HCT116 (cell line): ENCODE results near the gene STK32C. TPM values are rescaled to one million over a fixed set of nuclear protein-coding genes. Genes with fewer than 3 reads are reported as not detected.

Experiments used
- ATAC-seq: fragments of 200-7000 bp; cut with Tn5 transposase; 2 replicates; pipeline ENCODE4 v1.9.1; 2020; ENCODE audit warnings: mild to moderate bottlenecking, moderate library complexity
- BruUV-seq: library from RNA; stranded (reverse); fragments of 400-500 nt; replicated peaks from 2 replicates; lab custom pipeline; 2021; lab: Mats Ljungman, UMichigan
- CTCF ChIA-PET: fragments of 300-600 bp; sonication (Branson Sonifier 250); formaldehyde crosslinking; loops from one replicate; lab custom pipeline; 2021; ENCODE audit warnings: antibody characterized with exemption; lab: Charles Lee
- POLR2A ChIA-PET: fragments of 300-600, 350-600 bp; sonication (Branson Sonifier 250); formaldehyde crosslinking; loops from one replicate; lab custom pipeline; 2021; ENCODE audit warnings: antibody characterized with exemption; lab: Charles Lee
- RAD21 ChIA-PET, 2 experiments: fragments of 300-600 bp; sonication (Branson Sonifier 250); formaldehyde crosslinking; loops; one replicate each; lab custom pipeline; 2023; ENCODE audit warnings: low total read pairs in 2 of 2; ENCODE audit not compliant: uncharacterized antibody in 2 of 2, unreplicated experiment in 2 of 2, low non-redundant PET in 1 of 2; lab: Charles Lee
- DNase-seq: peaks from one replicate; pipeline ENCODE4 v3.0.0-alpha.2; 2010; ENCODE audit warnings: low read depth, low spot score
- H2AFZ ChIP-seq: fragments of 200-600 bp; shearing (Covaris generic), sonication (generic); 2 replicates; pipeline ENCODE4 v1.6.1; 2017; ENCODE audit warnings: low read depth, mixed run types, mixed read lengths, antibody characterized with exemption, low read length; ENCODE audit not compliant: poor library complexity, severe bottlenecking
- H3K27ac ChIP-seq: 2 replicates; pipeline ENCODE4 v1.5.1; 2012; ENCODE audit warnings: low read depth, low read length
- H3K27me3 ChIP-seq: fragments of 200-600 bp; sonication (generic); 2 replicates; pipeline ENCODE4 v1.6.1; 2016; ENCODE audit warnings: mixed run types, low read length, mixed read lengths; ENCODE audit not compliant: insufficient read depth
- H3K36me3 ChIP-seq, 2 experiments: fragments of 200-500 bp in 1 of 2; fragments of 200-600 bp in 1 of 2; sonication (Bioruptor generic) in 1 of 2; sonication (generic) in 1 of 2; 2 replicates each; pipeline versions ENCODE4 v1.5.1 to v1.6.1; 2014 to 2016; ENCODE audit warnings: low read length in 2 of 2, inconsistent platforms in 1 of 2, mixed read lengths in 1 of 2, mixed run types in 1 of 2; ENCODE audit not compliant: insufficient read depth in 2 of 2, control insufficient read depth in 1 of 2
- H3K4me1 ChIP-seq, 2 experiments: fragments of 200-600 bp in 1 of 2; sonication (generic) in 1 of 2; 2 replicates each; pipeline versions ENCODE4 v1.5.1 to v1.6.1; 2012 to 2017; ENCODE audit warnings: low read length in 2 of 2, inconsistent platforms in 1 of 2, mild to moderate bottlenecking in 1 of 2, mixed read lengths in 1 of 2, mixed run types in 1 of 2, moderate library complexity in 1 of 2; ENCODE audit not compliant: insufficient read depth in 2 of 2, control insufficient read depth in 1 of 2
- H3K4me2 ChIP-seq: fragments of 200-600 bp; sonication (generic); 2 replicates; pipeline ENCODE4 v1.6.1; 2017; ENCODE audit warnings: mixed run types, low read length, mixed read lengths
- H3K4me3 ChIP-seq, 2 experiments: fragments of 200-600 bp in 1 of 2; sonication (generic) in 1 of 2; replicated peaks in 1 of 2; 2 replicates each; pipeline ENCODE4 v1.5.1; 2011 to 2016; ENCODE audit warnings: low read length in 2 of 2, control low read depth in 1 of 2, low read depth in 1 of 2, mild to moderate bottlenecking in 1 of 2, mixed read lengths in 1 of 2, mixed run types in 1 of 2
- H3K79me2 ChIP-seq: fragments of 200-600 bp; sonication (generic); 2 replicates; pipeline ENCODE4 v1.6.1; 2017; ENCODE audit warnings: mild to moderate bottlenecking, mixed run types, low read length, moderate library complexity, mixed read lengths; ENCODE audit not compliant: insufficient read depth
- H3K9ac ChIP-seq: fragments of 200-600 bp; sonication (generic); 2 replicates; pipeline ENCODE4 v1.6.1; 2016; ENCODE audit warnings: low read length, mixed read lengths
- H3K9me2 ChIP-seq: fragments of 200-600 bp; sonication (generic), shearing (Covaris generic); 2 replicates; pipeline ENCODE4 v1.6.1; 2017; ENCODE audit warnings: mixed run types, mild to moderate bottlenecking, moderate library complexity; ENCODE audit not compliant: insufficient read depth
- H3K9me3 ChIP-seq, 2 experiments: fragments of 200-500 bp in 1 of 2; fragments of 200-600 bp in 1 of 2; sonication (Bioruptor generic) in 1 of 2; sonication (generic) in 1 of 2; 2 replicates each; pipeline ENCODE4 v1.6.1; 2014 to 2017; ENCODE audit warnings: low read length in 2 of 2, mixed read lengths in 2 of 2, inconsistent platforms in 1 of 2, low read depth in 1 of 2, mild to moderate bottlenecking in 1 of 2, mixed run types in 1 of 2, moderate library complexity in 1 of 2; ENCODE audit not compliant: control insufficient read depth in 1 of 2, insufficient read depth in 1 of 2
- H4K20me1 ChIP-seq: fragments of 200-600 bp; sonication (generic), shearing (Covaris generic); 2 replicates; pipeline ENCODE4 v1.6.1; 2017; ENCODE audit warnings: mixed run types, mild to moderate bottlenecking, moderate library complexity; ENCODE audit not compliant: insufficient read depth
- ATF3 ChIP-seq: IDR thresholded peaks from 2 replicates; pipeline ENCODE4 v1.6.1; 2012
- CEBPB ChIP-seq: IDR thresholded peaks from 2 replicates; pipeline ENCODE4 v1.6.1; 2012; ENCODE audit warnings: low read depth
- CTCF ChIP-seq, 3 experiments: fragments of 200-600 bp in 1 of 3; sonication (generic) in 1 of 3; IDR thresholded peaks in 2 of 3; conservative IDR thresholded peaks in 1 of 3; 2 replicates each; pipeline ENCODE4 v1.5.1; 2012 to 2017; ENCODE audit warnings: low read depth in 2 of 3, low read length in 2 of 3, antibody characterized with exemption in 1 of 3, borderline replicate concordance in 1 of 3, control low read depth in 1 of 3, mild to moderate bottlenecking in 1 of 3, mixed read lengths in 1 of 3, mixed run types in 1 of 3, moderate library complexity in 1 of 3; ENCODE audit not compliant: insufficient read depth in 1 of 3
- EGR1 ChIP-seq: IDR thresholded peaks from 2 replicates; pipeline ENCODE4 v1.6.1; 2012; ENCODE audit warnings: low read depth
- EZH2 ChIP-seq: fragments of 200-600 bp; sonication (generic); IDR thresholded peaks from 2 replicates; pipeline ENCODE4 v1.6.1; 2017; ENCODE audit warnings: antibody characterized with exemption, mixed run types
- EZH2phosphoT487 ChIP-seq: fragments of 200-600 bp; IDR thresholded peaks from 2 replicates; pipeline ENCODE4 v1.6.1; 2018; ENCODE audit warnings: antibody characterized with exemption, borderline replicate concordance
- JUND ChIP-seq: IDR thresholded peaks from 2 replicates; pipeline ENCODE4 v1.6.1; 2012
- POLR2A ChIP-seq: IDR thresholded peaks from 2 replicates; pipeline ENCODE4 v1.7.0; 2011; ENCODE audit warnings: borderline replicate concordance; ENCODE audit not compliant: insufficient read depth, insufficient read length; ENCODE audit errors: extremely low read depth
- RAD21 ChIP-seq: IDR thresholded peaks from 2 replicates; pipeline ENCODE4 v1.6.1; 2012; ENCODE audit warnings: low read depth, mild to moderate bottlenecking
- REST ChIP-seq: IDR thresholded peaks from 2 replicates; pipeline ENCODE4 v1.6.1; 2012; ENCODE audit warnings: low read depth
- SIN3A ChIP-seq: IDR thresholded peaks from 2 replicates; pipeline ENCODE4 v1.6.1; 2012; ENCODE audit warnings: low read depth
- TCF7L2 ChIP-seq: IDR thresholded peaks from 2 replicates; pipeline ENCODE4 v1.7.0; 2011; ENCODE audit warnings: borderline replicate concordance, inconsistent platforms; ENCODE audit not compliant: insufficient read depth, insufficient read length; ENCODE audit errors: extremely low read depth
- YY1 ChIP-seq: IDR thresholded peaks from 2 replicates; pipeline ENCODE4 v1.6.1; 2011; ENCODE audit warnings: low read length, low read depth, moderate library complexity, mild to moderate bottlenecking; ENCODE audit not compliant: insufficient replicate concordance; ENCODE audit errors: extremely low read depth
- ZBTB33 ChIP-seq: IDR thresholded peaks from 2 replicates; pipeline ENCODE4 v1.6.1; 2011; ENCODE audit warnings: mild to moderate bottlenecking, low read length, moderate library complexity; ENCODE audit not compliant: insufficient replicate concordance; ENCODE audit errors: extremely low read depth
- intact Hi-C: fragments of 100-400 bp; cut with micrococcal nuclease; formaldehyde crosslinking; loops from 2 replicates; pipeline ENCODE4 v1.10.0; 2022
- total RNA-seq: library from RNA; stranded (reverse); gene quantifications from one replicate; pipeline ENCODE4 v1.2.1, GENCODE V29; 2021; ENCODE audit not compliant: unreplicated experiment

The STK32C gene
- total RNA-seq, 1 experiment from 2014 or later = 29.7 TPM

- no peak for TF ChIP-seq REST
- TF ChIP-seq EZH2phosphoT487 = no peak
- TF ChIP-seq SIN3A = no peak
- no peak for TF ChIP-seq POLR2A
Measured at GRCh38 chr10:132320654-132321469, 13.1 kb upstream of the STK32C start (continued).

- CTCF ChIA-PET = no interaction called here
- POLR2A ChIA-PET = no interaction called here
- Histone ChIP-seq H2AFZ (no peak overlapping the region), H3K36me3 (no peaks in the 10 kb centered on the region), H3K9me3 (no peaks in the 10 kb centered on the region), H3K9me2 (no peaks in the 10 kb centered on the region), H3K9ac (0 out of 2 replicates have a peak overlapping the region, but pooled peaks have one; percentile 20), H3K79me2 (no peaks in the 10 kb centered on the region), H3K27me3 (no peaks in the 10 kb centered on the region), H3K4me2 (peak overlapping the region; percentile 67), H3K27ac (peak overlapping the region; percentile 35), H4K20me1 (no peaks in the 10 kb centered on the region), H3K4me3 (0 out of 4 replicates have a peak overlapping the region, but pooled peaks of 1 of the 2 experiments have one; percentile 8), H3K4me1 (peaks cover 15 to 32% of the 10 kb centered on the region in 2 experiments)
- peak; percentile 94 for ATAC-seq
- DNase-seq = no peak
- intact Hi-C loops = no loop called here
- RAD21 ChIA-PET = interaction anchor here in 1 of 2 experiments (0.6 kb wide), 1 partner anchor 12 kb away, joined by 4 read pairs; the partner anchor contains the start of gene STK32C
- BruUV-seq = no TSS peak
- TF ChIP-seq EZH2 (no peak), ATF3 (no peak), ZBTB33 (no peak), JUND (no peak), EGR1 (no peak), YY1 (no peak), RAD21 (no peak), CEBPB (peak; percentile 72), TCF7L2 (no peak), CTCF (IDR thresholded peaks at IDR 0.05 in 2 of 3, conservative IDR thresholded peaks at IDR 0.05 in 1 of 3; ENCODE audit: borderline replicate concordance in 1 of 3, insufficient read depth in 1 of 3, low read depth in 2 of 3, low read length in 2 of 3) (no peak)
Measured at GRCh38 chr10:132319853-132320653, 12.3 kb upstream of the STK32C start.
